ENCODE results near the gene ACTL10.

ACTL10 gene

DNA sequence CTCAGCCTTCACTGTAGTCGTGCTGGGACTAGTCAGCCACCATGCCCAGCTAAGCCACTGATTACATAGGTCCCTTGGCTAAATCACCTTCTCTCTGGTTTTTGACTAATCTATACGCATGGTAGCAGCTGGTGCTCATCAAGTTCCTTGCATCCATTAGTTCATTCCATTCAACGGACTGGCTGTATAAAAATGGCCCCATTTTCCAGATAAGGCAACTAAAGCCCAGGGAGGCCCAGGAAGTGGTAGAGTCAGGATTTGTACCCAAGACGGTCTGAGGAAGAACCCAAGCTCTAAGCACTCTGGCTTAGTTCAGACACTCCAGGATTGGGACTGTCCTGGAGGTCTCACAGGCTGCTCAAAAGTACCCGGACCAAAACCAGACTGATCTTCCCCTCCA lies 14.5 kb downstream of the ACTL10 start:
- no peak overlapping the region for H3K4me3 ChIP-seq (ENCODE audit: low read depth, low read length)
- no peak overlapping the region for H3K9ac ChIP-seq
- H3K4me2 ChIP-seq (ENCODE audit: low read length): no peak overlapping the region
- no peaks in the 10 kb centered on the region for H3K79me2 ChIP-seq
- no peak for TF ChIP-seq CTCF (IDR thresholded peaks at IDR 0.05)
- H3K27ac ChIP-seq: no peak overlapping the region
- H3K9me3 ChIP-seq (ENCODE audit: control insufficient read depth, low read length): no peaks in the 10 kb centered on the region
- H3K27me3 ChIP-seq (ENCODE audit: control insufficient read depth, insufficient read depth, low read length): no peaks in the 10 kb centered on the region
- no peak overlapping the region for H2AFZ ChIP-seq
- no peaks in the 10 kb centered on the region for H3K36me3 ChIP-seq (ENCODE audit: control insufficient read depth, insufficient read depth, low read length)
- peaks cover 2% of the 10 kb centered on the region for H3K4me1 ChIP-seq

DNA sequence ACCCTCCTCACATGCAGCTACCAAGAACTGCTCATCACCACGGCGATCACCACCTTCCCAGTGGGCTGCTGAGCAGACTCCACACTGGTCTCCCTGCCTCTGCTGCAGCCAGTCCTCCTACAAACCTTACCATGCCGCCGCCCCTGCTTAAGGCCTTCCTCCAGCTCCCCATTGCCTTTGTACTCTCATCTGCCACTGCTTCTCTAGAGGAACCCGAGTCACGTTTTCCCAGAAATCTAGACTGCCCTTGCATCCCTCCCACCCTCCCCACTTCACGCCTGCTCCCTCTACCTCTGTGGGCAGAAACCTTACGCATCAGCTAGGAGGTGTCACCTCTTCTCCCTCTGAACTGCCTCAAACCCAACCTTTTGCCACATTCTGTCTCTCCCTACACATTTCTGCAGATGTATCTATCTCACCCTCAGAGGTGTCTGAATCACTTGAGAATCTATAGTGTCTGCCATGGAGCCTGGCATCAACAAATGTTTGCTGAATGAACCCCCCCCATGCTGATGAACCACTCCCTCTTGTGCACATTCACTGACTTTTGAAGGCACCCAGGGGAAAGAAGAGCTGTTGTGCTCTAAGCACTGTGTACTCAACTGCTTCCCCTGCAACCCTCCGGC lies 15.1 kb downstream of the ACTL10 start:
- no peak overlapping the region for H3K9ac ChIP-seq
- H3K4me1 ChIP-seq: peaks cover 5% of the 10 kb centered on the region
- TF ChIP-seq CTCF (IDR thresholded peaks at IDR 0.05): no peak
- no peak overlapping the region for H2AFZ ChIP-seq
- H3K9me3 ChIP-seq (ENCODE audit: control insufficient read depth, low read length): no peaks in the 10 kb centered on the region
- H3K36me3 ChIP-seq (ENCODE audit: control insufficient read depth, insufficient read depth, low read length): no peaks in the 10 kb centered on the region
- no peaks in the 10 kb centered on the region for H3K79me2 ChIP-seq
- H3K27ac ChIP-seq: no peak overlapping the region
- no peak overlapping the region for H3K4me2 ChIP-seq (ENCODE audit: low read length)
- no peaks in the 10 kb centered on the region for H3K27me3 ChIP-seq (ENCODE audit: control insufficient read depth, insufficient read depth, low read length)
- no peak overlapping the region for H3K4me3 ChIP-seq (ENCODE audit: low read depth, low read length)

- H3K27me3 ChIP-seq (ENCODE audit: control insufficient read depth, insufficient read depth, low read length): no peaks in the 10 kb centered on the region
- H3K9me3 ChIP-seq (ENCODE audit: control insufficient read depth, low read length): no peaks in the 10 kb centered on the region
- no peak for TF ChIP-seq CTCF (IDR thresholded peaks at IDR 0.05)
- H3K36me3 ChIP-seq (ENCODE audit: control insufficient read depth, insufficient read depth, low read length): no peaks in the 10 kb centered on the region
- H2AFZ ChIP-seq: no peak overlapping the region
- no peak overlapping the region for H3K4me3 ChIP-seq (ENCODE audit: low read depth, low read length)
- H3K4me1 ChIP-seq: peaks cover 8% of the 10 kb centered on the region
- H3K27ac ChIP-seq: no peak overlapping the region
- H3K79me2 ChIP-seq: no peaks in the 10 kb centered on the region
- no peak overlapping the region for H3K9ac ChIP-seq
- H3K4me2 ChIP-seq (ENCODE audit: low read length): no peak overlapping the region
Observed at GRCh38 chr20:33684533-33685327, 18.0 kb downstream of the ACTL10 start.

- H3K4me3 ChIP-seq (ENCODE audit: low read depth, low read length): no peak overlapping the region
- no peaks in the 10 kb centered on the region for H3K79me2 ChIP-seq
- H3K4me2 ChIP-seq (ENCODE audit: low read length): peak overlapping the region; percentile 10
- no peaks in the 10 kb centered on the region for H3K36me3 ChIP-seq (ENCODE audit: control insufficient read depth, insufficient read depth, low read length)
- H3K27me3 ChIP-seq (ENCODE audit: control insufficient read depth, insufficient read depth, low read length): no peaks in the 10 kb centered on the region
- peak overlapping the region; percentile 53 for H2AFZ ChIP-seq
- H3K4me1 ChIP-seq: peaks cover 8% of the 10 kb centered on the region
- no peak for TF ChIP-seq CTCF (IDR thresholded peaks at IDR 0.05)
- no peak overlapping the region for H3K27ac ChIP-seq
- H3K9ac ChIP-seq: no peak overlapping the region
- no peaks in the 10 kb centered on the region for H3K9me3 ChIP-seq (ENCODE audit: control insufficient read depth, low read length)
Observed at GRCh38 chr20:33685328-33686099, 18.8 kb downstream of the ACTL10 start.
